Measurements from ENCODE around the gene MN1. TPM values are rescaled to one million over a fixed set of nuclear protein-coding genes. Genes with fewer than 3 reads are reported as not detected.

Gene MN1
- polyA plus RNA-seq, 3 donors: 0.06 to 0.38 (median 0.29) TPM

GRCh38 chr22:27811778-27812177 is 10.2 kb upstream of the MN1 start:
- Mint-ChIP-seq H3K4me1 (no peaks in the 10 kb centered on the region), H3K9me3 (no peaks in the 10 kb centered on the region)

DNA sequence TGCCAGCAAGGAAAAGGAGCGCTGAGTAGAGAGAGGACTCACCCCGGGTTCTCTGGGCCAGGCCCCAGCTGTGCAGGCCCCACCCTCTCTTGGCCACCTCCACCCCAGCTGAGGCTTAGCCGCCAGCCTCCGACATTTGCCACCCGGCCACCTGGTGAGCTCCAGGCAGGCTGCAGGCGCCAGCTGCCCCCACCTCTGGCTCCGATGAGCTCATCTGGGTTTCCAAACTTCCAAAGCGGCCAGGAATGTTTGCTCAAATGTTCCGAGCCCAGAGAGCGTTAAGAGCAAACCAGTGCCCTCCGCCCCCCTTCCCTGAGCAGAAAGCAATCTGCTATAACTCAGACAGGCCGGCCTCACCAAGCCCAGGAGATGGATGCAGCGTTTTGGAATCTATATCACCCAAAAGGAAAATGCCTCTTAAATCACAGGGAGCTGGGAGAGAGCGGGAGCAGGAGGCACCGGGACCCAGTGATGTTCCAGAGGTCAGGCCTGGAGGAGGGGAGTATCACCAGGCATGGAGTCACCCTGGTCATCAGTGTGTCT is 9.1 kb upstream of the MN1 start:
- H3K9me3 ChIP-seq (replicated peaks in 1 of 2; ENCODE audit: control insufficient read depth in 1 of 2, insufficient read depth in 1 of 2, low read length in 2 of 2): no peaks in the 10 kb centered on the region
- H3K4me1 Mint-ChIP-seq: no peaks in the 10 kb centered on the region
- H2AFZ ChIP-seq (ENCODE audit: insufficient read depth, low read depth, low read length, poor library complexity, severe bottlenecking): no peak overlapping the region
- no peaks in the 10 kb centered on the region for H3K27me3 ChIP-seq (ENCODE audit: control insufficient read depth in 2 of 2, insufficient read depth in 2 of 2, low read length in 2 of 2)
- no peak for TF ChIP-seq CTCF (IDR thresholded peaks at IDR 0.05)
- no peaks in the 10 kb centered on the region for H3K36me3 Mint-ChIP-seq
- H3K9me3 Mint-ChIP-seq: no peaks in the 10 kb centered on the region
- no peak overlapping the region for H3K4me2 ChIP-seq (replicated peaks; ENCODE audit: extremely low read depth, low read length, poor library complexity, severe bottlenecking)
- no peaks in the 10 kb centered on the region for H3K79me2 ChIP-seq (ENCODE audit: insufficient read depth, low read length)
- no peak overlapping the region for H3K27ac Mint-ChIP-seq
- no peaks in the 10 kb centered on the region for H3K4me1 ChIP-seq (ENCODE audit: control insufficient read depth in 1 of 2, insufficient read depth in 2 of 2, low read length in 2 of 2)
- intact Hi-C loops (cut with micrococcal nuclease): loop anchor here in 1 of 2 donors (10.0 kb wide), 1 partner anchor 1046 kb away; no protein-coding TSS in a partner anchor
- DNase-seq: no peak
- no peak overlapping the region for H3K4me3 Mint-ChIP-seq
- H3K27ac ChIP-seq (ENCODE audit: low read depth in 1 of 2, low read length in 2 of 2): no peak overlapping the region
- H3K27me3 Mint-ChIP-seq (ENCODE audit: low read depth in 3 of 3): peaks cover 1 to 20% (median 7%) of the 10 kb centered on the region in 3 donors
- no peaks in the 10 kb centered on the region for H3K36me3 ChIP-seq (replicated peaks in 1 of 2; ENCODE audit: control insufficient read depth in 1 of 2, insufficient read depth in 2 of 2, low read length in 2 of 2)
- no peaks in the 10 kb centered on the region for H4K20me1 ChIP-seq (ENCODE audit: insufficient read depth, low read length)
- WGBS (ENCODE audit: insufficient coverage): 86% methylated on average over 13 of the region's 15 CpGs
- H3K9ac ChIP-seq (ENCODE audit: insufficient read depth, low read length, poor library complexity, severe bottlenecking): no peak overlapping the region
- H3K4me3 ChIP-seq (replicated peaks in 1 of 3; ENCODE audit: low read depth in 2 of 3, low read length in 3 of 3): no peak overlapping the region

More at GRCh38 chr22:27811778-27812177, 10.2 kb upstream of the MN1 start:
- H3K4me1 ChIP-seq (ENCODE audit: control insufficient read depth in 1 of 2, insufficient read depth in 2 of 2, low read length in 2 of 2): no peaks in the 10 kb centered on the region
- intact Hi-C loops (cut with micrococcal nuclease): loop anchor here in 1 of 2 donors (10.0 kb wide), 1 partner anchor 1047 kb away; no protein-coding TSS in a partner anchor
- Mint-ChIP-seq H3K4me3 (no peak overlapping the region), H3K36me3 (no peaks in the 10 kb centered on the region), H3K27ac (no peak overlapping the region), H3K27me3 (ENCODE audit: low read depth in 3 of 3) (peaks cover 1 to 13% (median 2%) of the 10 kb centered on the region in 3 donors)
- H3K9me3 ChIP-seq (replicated peaks in 1 of 2; ENCODE audit: control insufficient read depth in 1 of 2, insufficient read depth in 1 of 2, low read length in 2 of 2): no peaks in the 10 kb centered on the region
- H3K9ac ChIP-seq (ENCODE audit: insufficient read depth, low read length, poor library complexity, severe bottlenecking): no peak overlapping the region
- no peak for DNase-seq
- TF ChIP-seq CTCF (IDR thresholded peaks at IDR 0.05): no peak
- H3K27ac ChIP-seq (ENCODE audit: low read depth in 1 of 2, low read length in 2 of 2): no peak overlapping the region
- H3K79me2 ChIP-seq (ENCODE audit: insufficient read depth, low read length): no peaks in the 10 kb centered on the region
- no peaks in the 10 kb centered on the region for H3K27me3 ChIP-seq (ENCODE audit: control insufficient read depth in 2 of 2, insufficient read depth in 2 of 2, low read length in 2 of 2)
- no peaks in the 10 kb centered on the region for H4K20me1 ChIP-seq (ENCODE audit: insufficient read depth, low read length)
- no peak overlapping the region for H3K4me3 ChIP-seq (replicated peaks in 1 of 3; ENCODE audit: low read depth in 2 of 3, low read length in 3 of 3)
- WGBS (ENCODE audit: insufficient coverage): 100% methylated on average over 1 of the region's 3 CpGs
- H2AFZ ChIP-seq (ENCODE audit: insufficient read depth, low read depth, low read length, poor library complexity, severe bottlenecking): no peak overlapping the region
- H3K36me3 ChIP-seq (replicated peaks in 1 of 2; ENCODE audit: control insufficient read depth in 1 of 2, insufficient read depth in 2 of 2, low read length in 2 of 2): no peaks in the 10 kb centered on the region
- H3K4me2 ChIP-seq (replicated peaks; ENCODE audit: extremely low read depth, low read length, poor library complexity, severe bottlenecking): no peak overlapping the region

Measured in CD14-positive monocyte (primary cell).